ENCODE data around the gene PTPRD. TPM values are rescaled to one million over a fixed set of nuclear protein-coding genes. Genes with fewer than 3 reads are reported as not detected.

Gene PTPRD
- total RNA-seq, 3 donors from 2014 or later (not counting 1 experiment from before 2014, with no cell fraction given): 0.05 to 0.68 TPM; not detected in 1

DNA sequence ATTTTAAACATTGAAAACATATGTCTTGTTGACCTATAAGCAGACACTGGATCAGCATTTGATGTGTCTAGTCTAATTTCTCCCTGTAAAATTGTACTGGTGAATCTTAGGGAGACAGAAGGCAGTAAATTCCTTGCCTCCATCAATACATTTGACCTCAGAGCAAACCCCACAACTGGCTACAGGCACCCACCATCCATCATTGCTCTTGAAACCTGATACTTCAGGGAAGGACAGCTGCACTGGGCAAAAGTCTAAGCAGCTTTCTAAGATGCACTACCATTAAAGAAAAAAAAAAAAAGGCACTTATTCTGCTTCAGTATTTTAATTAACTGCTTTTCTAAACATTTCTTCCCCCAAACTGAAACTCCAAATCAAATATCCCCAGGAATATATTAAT lies 1761.9 kb downstream of the PTPRD start:
- H3K4me3 Mint-ChIP-seq: no peak overlapping the region
- no peaks in the 10 kb centered on the region for H3K9me3 ChIP-seq (ENCODE audit: control insufficient read depth, insufficient read depth, low read length)
- no peaks in the 10 kb centered on the region for H3K36me3 ChIP-seq (ENCODE audit: control insufficient read depth, insufficient read depth, low read length)
- intact Hi-C loops (cut with micrococcal nuclease): no loop called here
- H3K9me3 Mint-ChIP-seq: peaks cover 0 to 2% of the 10 kb centered on the region in 2 donors
- H3K4me1 ChIP-seq (ENCODE audit: control insufficient read depth, insufficient read depth, low read length): no peaks in the 10 kb centered on the region
- peaks cover 9% of the 10 kb centered on the region for H3K27me3 ChIP-seq (ENCODE audit: control insufficient read depth, insufficient read depth, low read length)
- ATAC-seq (no peak), DNase-seq (no peak)
- peaks cover 4 to 13% of the 10 kb centered on the region in 2 donors for H3K27me3 Mint-ChIP-seq (ENCODE audit: low read depth in 2 of 2)
- no peaks in the 10 kb centered on the region for H3K4me1 Mint-ChIP-seq
- H3K27ac Mint-ChIP-seq: no peak overlapping the region
- TF ChIP-seq, protein P1, sequence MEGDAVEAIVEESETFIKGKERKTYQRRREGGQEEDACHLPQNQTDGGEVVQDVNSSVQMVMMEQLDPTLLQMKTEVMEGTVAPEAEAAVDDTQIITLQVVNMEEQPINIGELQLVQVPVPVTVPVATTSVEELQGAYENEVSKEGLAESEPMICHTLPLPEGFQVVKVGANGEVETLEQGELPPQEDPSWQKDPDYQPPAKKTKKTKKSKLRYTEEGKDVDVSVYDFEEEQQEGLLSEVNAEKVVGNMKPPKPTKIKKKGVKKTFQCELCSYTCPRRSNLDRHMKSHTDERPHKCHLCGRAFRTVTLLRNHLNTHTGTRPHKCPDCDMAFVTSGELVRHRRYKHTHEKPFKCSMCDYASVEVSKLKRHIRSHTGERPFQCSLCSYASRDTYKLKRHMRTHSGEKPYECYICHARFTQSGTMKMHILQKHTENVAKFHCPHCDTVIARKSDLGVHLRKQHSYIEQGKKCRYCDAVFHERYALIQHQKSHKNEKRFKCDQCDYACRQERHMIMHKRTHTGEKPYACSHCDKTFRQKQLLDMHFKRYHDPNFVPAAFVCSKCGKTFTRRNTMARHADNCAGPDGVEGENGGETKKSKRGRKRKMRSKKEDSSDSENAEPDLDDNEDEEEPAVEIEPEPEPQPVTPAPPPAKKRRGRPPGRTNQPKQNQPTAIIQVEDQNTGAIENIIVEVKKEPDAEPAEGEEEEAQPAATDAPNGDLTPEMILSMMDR (IDR thresholded peaks at IDR 0.05): no peak
- H3K36me3 Mint-ChIP-seq: no peaks in the 10 kb centered on the region
- no peak overlapping the region for H3K27ac ChIP-seq (ENCODE audit: low read length)
- H3K4me3 ChIP-seq (ENCODE audit: low read length): no peak overlapping the region

DNA sequence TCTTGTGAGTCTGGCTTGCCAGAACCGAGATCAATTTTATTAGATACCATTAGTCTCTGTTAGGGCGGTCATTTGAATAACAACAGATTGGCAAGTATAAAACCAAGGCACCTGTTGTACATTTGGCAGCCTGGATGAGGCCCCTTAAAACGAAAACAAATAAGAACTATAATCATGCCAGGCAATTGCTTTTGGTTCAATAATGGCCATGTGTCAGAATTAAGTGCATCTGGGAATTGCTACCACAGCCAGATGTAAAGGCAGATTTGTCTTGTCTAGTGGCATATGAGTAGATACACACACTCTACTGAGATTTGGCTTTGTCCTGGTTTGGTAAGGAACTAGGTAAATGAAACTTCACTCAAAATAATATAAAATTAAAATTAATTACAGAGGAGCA lies 1767.0 kb downstream of the PTPRD start:
- Histone ChIP-seq H3K4me3 (ENCODE audit: low read length) (no peak overlapping the region), H3K36me3 (ENCODE audit: control insufficient read depth, insufficient read depth, low read length) (no peaks in the 10 kb centered on the region), H3K27me3 (ENCODE audit: control insufficient read depth, insufficient read depth, low read length) (no peaks in the 10 kb centered on the region), H3K27ac (ENCODE audit: low read length) (no peak overlapping the region), H3K9me3 (ENCODE audit: control insufficient read depth, insufficient read depth, low read length) (no peaks in the 10 kb centered on the region), H3K4me1 (ENCODE audit: control insufficient read depth, insufficient read depth, low read length) (no peaks in the 10 kb centered on the region)
- intact Hi-C loops (cut with micrococcal nuclease): no loop called here
- DNase-seq (no peak), ATAC-seq (no peak)
- H3K27ac Mint-ChIP-seq: no peak overlapping the region
- no peaks in the 10 kb centered on the region for H3K4me1 Mint-ChIP-seq
- TF ChIP-seq, protein P1 (IDR thresholded peaks at IDR 0.05): no peak
- no peaks in the 10 kb centered on the region for H3K27me3 Mint-ChIP-seq (ENCODE audit: low read depth in 2 of 2)
- H3K36me3 Mint-ChIP-seq: no peaks in the 10 kb centered on the region
- 92% methylated on average over 3 of the region's 3 CpGs for WGBS (ENCODE audit: insufficient coverage)
- H3K9me3 Mint-ChIP-seq: peaks cover 0 to 2% of the 10 kb centered on the region in 2 donors
- no peak overlapping the region for H3K4me3 Mint-ChIP-seq

DNA sequence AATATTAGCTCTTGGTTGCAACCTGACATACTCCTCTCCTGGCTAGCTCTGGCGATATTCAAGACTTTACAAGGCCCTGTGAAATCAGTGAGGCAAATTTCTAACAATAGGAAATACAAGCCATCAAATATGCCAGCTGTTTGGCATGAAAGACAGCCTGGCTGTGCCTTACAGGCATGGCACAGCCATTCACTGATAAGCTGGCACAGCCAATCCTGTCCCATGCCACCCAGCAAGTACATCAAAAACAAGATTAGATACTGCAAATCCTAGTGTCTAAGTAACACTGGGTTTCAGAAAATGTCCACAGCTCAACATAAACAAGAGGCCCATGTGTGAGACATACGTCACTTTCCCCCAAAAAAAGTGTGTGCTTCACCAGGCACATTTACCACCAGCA lies 1767.4 kb downstream of the PTPRD start:
- H3K27ac Mint-ChIP-seq: no peak overlapping the region
- TF ChIP-seq, protein P1 (IDR thresholded peaks at IDR 0.05): no peak
- Histone ChIP-seq H3K36me3 (ENCODE audit: control insufficient read depth, insufficient read depth, low read length) (no peaks in the 10 kb centered on the region), H3K4me1 (ENCODE audit: control insufficient read depth, insufficient read depth, low read length) (no peaks in the 10 kb centered on the region), H3K27me3 (ENCODE audit: control insufficient read depth, insufficient read depth, low read length) (no peaks in the 10 kb centered on the region), H3K27ac (ENCODE audit: low read length) (no peak overlapping the region), H3K4me3 (ENCODE audit: low read length) (no peak overlapping the region), H3K9me3 (ENCODE audit: control insufficient read depth, insufficient read depth, low read length) (no peaks in the 10 kb centered on the region)
- whole genome bisulfite sequencing (ENCODE audit: insufficient coverage): 21% methylated on average over 2 of the region's 2 CpGs
- ATAC-seq (no peak), DNase-seq (no peak)
- H3K9me3 Mint-ChIP-seq: peaks cover 0 to 2% of the 10 kb centered on the region in 2 donors
- no peaks in the 10 kb centered on the region for H3K4me1 Mint-ChIP-seq
- H3K36me3 Mint-ChIP-seq: no peaks in the 10 kb centered on the region
- H3K27me3 Mint-ChIP-seq (ENCODE audit: low read depth in 2 of 2): no peaks in the 10 kb centered on the region
- no peak overlapping the region for H3K4me3 Mint-ChIP-seq
- intact Hi-C loops (cut with micrococcal nuclease): no loop called here

DNA sequence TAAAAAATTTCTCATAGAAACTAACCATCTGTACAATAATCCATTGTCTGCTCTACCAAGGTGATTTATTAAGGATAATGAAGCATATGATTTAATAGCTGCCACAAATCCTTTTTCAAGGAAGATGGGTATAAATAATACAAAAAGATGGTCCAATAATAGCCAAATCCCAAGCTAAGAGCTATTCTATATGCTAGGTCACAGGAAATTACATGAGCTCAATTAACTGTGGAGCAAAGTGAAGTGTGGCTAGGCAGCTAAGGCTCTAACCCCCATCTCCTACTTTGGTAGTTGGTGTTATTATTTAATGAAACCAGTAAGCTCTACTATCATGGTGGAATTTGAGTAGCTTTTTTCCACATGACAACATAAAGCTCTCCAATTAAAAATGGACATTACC lies 1768.3 kb downstream of the PTPRD start:
- H3K9me3 ChIP-seq (ENCODE audit: control insufficient read depth, insufficient read depth, low read length): no peaks in the 10 kb centered on the region
- Mint-ChIP-seq H3K27ac (no peak overlapping the region), H3K9me3 (peaks cover 0 to 2% of the 10 kb centered on the region in 2 donors), H3K36me3 (no peaks in the 10 kb centered on the region), H3K4me1 (no peaks in the 10 kb centered on the region), H3K4me3 (no peak overlapping the region), H3K27me3 (ENCODE audit: low read depth in 2 of 2) (no peaks in the 10 kb centered on the region)
- H3K36me3 ChIP-seq (ENCODE audit: control insufficient read depth, insufficient read depth, low read length): no peaks in the 10 kb centered on the region
- TF ChIP-seq, protein P1 (IDR thresholded peaks at IDR 0.05): no peak
- no peak for DNase-seq
- H3K27ac ChIP-seq (ENCODE audit: low read length): no peak overlapping the region
- no peaks in the 10 kb centered on the region for H3K4me1 ChIP-seq (ENCODE audit: control insufficient read depth, insufficient read depth, low read length)
- ATAC-seq: no peak
- no peaks in the 10 kb centered on the region for H3K27me3 ChIP-seq (ENCODE audit: control insufficient read depth, insufficient read depth, low read length)
- intact Hi-C loops (cut with micrococcal nuclease): no loop called here
- no peak overlapping the region for H3K4me3 ChIP-seq (ENCODE audit: low read length)
